ENCODE measurements around the gene CHST14. TPM values are rescaled to one million over a fixed set of nuclear protein-coding genes. Genes with fewer than 3 reads are reported as not detected.
A peak's percentile ranks its signal among the peaks of the same experiment; 100 is the strongest.

CHST14 gene, protein sequence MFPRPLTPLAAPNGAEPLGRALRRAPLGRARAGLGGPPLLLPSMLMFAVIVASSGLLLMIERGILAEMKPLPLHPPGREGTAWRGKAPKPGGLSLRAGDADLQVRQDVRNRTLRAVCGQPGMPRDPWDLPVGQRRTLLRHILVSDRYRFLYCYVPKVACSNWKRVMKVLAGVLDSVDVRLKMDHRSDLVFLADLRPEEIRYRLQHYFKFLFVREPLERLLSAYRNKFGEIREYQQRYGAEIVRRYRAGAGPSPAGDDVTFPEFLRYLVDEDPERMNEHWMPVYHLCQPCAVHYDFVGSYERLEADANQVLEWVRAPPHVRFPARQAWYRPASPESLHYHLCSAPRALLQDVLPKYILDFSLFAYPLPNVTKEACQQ
- total RNA-seq: 13.4 and 13.6 TPM in 2 replicates

- H3K27ac ChIP-seq (ENCODE audit: low read depth, low read length): peak within 1 kb of the TSS; percentile 26
- H2AFZ ChIP-seq (ENCODE audit: low read length): peak within 1 kb of the TSS; percentile 83
- peaks cover 12% of the 10 kb centered on the region for H4K20me1 ChIP-seq (ENCODE audit: insufficient read depth, low read length)
- H3K9me3 ChIP-seq (ENCODE audit: low read depth, low read length): no peaks in the 10 kb centered on the region
- H3K27me3 ChIP-seq (ENCODE audit: insufficient read depth, low read length): no peaks in the 10 kb centered on the region
- peak within 1 kb of the TSS; percentile 81 for H3K4me3 ChIP-seq (ENCODE audit: insufficient read depth, low read length)
- peak; percentile 98 for DNase-seq (ENCODE audit: insufficient read length, low spot score, missing footprints)
- peaks cover 2% of the 10 kb centered on the region for H3K36me3 ChIP-seq (ENCODE audit: insufficient read depth, low read length)
- H3K4me1 ChIP-seq (ENCODE audit: insufficient read depth, low read length): peaks cover 21% of the 10 kb centered on the region
- peaks cover 5% of the 10 kb centered on the region for H3K79me2 ChIP-seq (ENCODE audit: insufficient read depth, low read length)
- TF ChIP-seq, protein P1, sequence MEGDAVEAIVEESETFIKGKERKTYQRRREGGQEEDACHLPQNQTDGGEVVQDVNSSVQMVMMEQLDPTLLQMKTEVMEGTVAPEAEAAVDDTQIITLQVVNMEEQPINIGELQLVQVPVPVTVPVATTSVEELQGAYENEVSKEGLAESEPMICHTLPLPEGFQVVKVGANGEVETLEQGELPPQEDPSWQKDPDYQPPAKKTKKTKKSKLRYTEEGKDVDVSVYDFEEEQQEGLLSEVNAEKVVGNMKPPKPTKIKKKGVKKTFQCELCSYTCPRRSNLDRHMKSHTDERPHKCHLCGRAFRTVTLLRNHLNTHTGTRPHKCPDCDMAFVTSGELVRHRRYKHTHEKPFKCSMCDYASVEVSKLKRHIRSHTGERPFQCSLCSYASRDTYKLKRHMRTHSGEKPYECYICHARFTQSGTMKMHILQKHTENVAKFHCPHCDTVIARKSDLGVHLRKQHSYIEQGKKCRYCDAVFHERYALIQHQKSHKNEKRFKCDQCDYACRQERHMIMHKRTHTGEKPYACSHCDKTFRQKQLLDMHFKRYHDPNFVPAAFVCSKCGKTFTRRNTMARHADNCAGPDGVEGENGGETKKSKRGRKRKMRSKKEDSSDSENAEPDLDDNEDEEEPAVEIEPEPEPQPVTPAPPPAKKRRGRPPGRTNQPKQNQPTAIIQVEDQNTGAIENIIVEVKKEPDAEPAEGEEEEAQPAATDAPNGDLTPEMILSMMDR (IDR thresholded peaks at IDR 0.05; ENCODE audit: extremely low read depth, low read depth, low read length): no peak
- peak within 1 kb of the TSS; percentile 97 for H3K4me2 ChIP-seq (ENCODE audit: insufficient read depth, low read length)
Measured at GRCh38 chr15:40470423-40471104, at the start of gene CHST14. Gene CHST14, plus strand, starts transcription at chr15:40470984. Its CDS starts 230 bp downstream, at chr15:40471214.

GRCh38 chr15:40421246-40422157 is 49.3 kb upstream of the CHST14 start:
- Histone ChIP-seq H3K36me3 (ENCODE audit: insufficient read depth, low read length) (peaks cover 13% of the 10 kb centered on the region), H3K4me2 (ENCODE audit: insufficient read depth, low read length) (peak overlapping the region; percentile 81), H3K27me3 (ENCODE audit: insufficient read depth, low read length) (no peaks in the 10 kb centered on the region), H3K27ac (ENCODE audit: low read depth, low read length) (no peak overlapping the region), H3K9me3 (ENCODE audit: low read depth, low read length) (no peaks in the 10 kb centered on the region), H3K4me1 (ENCODE audit: insufficient read depth, low read length) (peaks cover 9% of the 10 kb centered on the region), H3K4me3 (ENCODE audit: insufficient read depth, low read length) (peak overlapping the region; percentile 49), H2AFZ (ENCODE audit: low read length) (no peak overlapping the region), H3K79me2 (ENCODE audit: insufficient read depth, low read length) (no peaks in the 10 kb centered on the region), H4K20me1 (ENCODE audit: insufficient read depth, low read length) (peaks cover 5% of the 10 kb centered on the region)
- peak; percentile 97 for DNase-seq (ENCODE audit: insufficient read length, low spot score, missing footprints)
- TF ChIP-seq, protein P1 (IDR thresholded peaks at IDR 0.05; ENCODE audit: extremely low read depth, low read depth, low read length): peak; percentile 86

GRCh38 chr15:40424483-40425115 is 46.2 kb upstream of the CHST14 start:
- H3K27ac ChIP-seq (ENCODE audit: low read depth, low read length): no peak overlapping the region
- peak; percentile 32 for DNase-seq (ENCODE audit: insufficient read length, low spot score, missing footprints)
- no peak overlapping the region for H3K4me2 ChIP-seq (ENCODE audit: insufficient read depth, low read length)
- no peaks in the 10 kb centered on the region for H3K79me2 ChIP-seq (ENCODE audit: insufficient read depth, low read length)
- TF ChIP-seq, protein P1 (IDR thresholded peaks at IDR 0.05; ENCODE audit: extremely low read depth, low read depth, low read length): no peak
- no peaks in the 10 kb centered on the region for H3K36me3 ChIP-seq (ENCODE audit: insufficient read depth, low read length)
- peaks cover 5% of the 10 kb centered on the region for H4K20me1 ChIP-seq (ENCODE audit: insufficient read depth, low read length)
- no peak overlapping the region for H3K4me3 ChIP-seq (ENCODE audit: insufficient read depth, low read length)
- H2AFZ ChIP-seq (ENCODE audit: low read length): no peak overlapping the region
- H3K4me1 ChIP-seq (ENCODE audit: insufficient read depth, low read length): peaks cover 9% of the 10 kb centered on the region
- H3K27me3 ChIP-seq (ENCODE audit: insufficient read depth, low read length): peaks cover 5% of the 10 kb centered on the region
- H3K9me3 ChIP-seq (ENCODE audit: low read depth, low read length): no peaks in the 10 kb centered on the region
